HEK293T (cell line): ENCODE measurements around the gene WDR1.
A peak's percentile ranks its signal among the peaks of the same experiment; 100 is the strongest.

Experiments used
- CTCF ChIA-PET: fragments of 350-600 bp; formaldehyde crosslinking; extraction: SDS; loops from one replicate; lab custom pipeline; 2021; ENCODE audit warnings: antibody characterized with exemption, inconsistent platforms; lab: Yijun Ruan, JAX
- POLR2A ChIA-PET: fragments of 350-600 bp; formaldehyde crosslinking; extraction: SDS; loops from one replicate; lab custom pipeline; 2020; ENCODE audit warnings: antibody characterized with exemption, inconsistent platforms; lab: Yijun Ruan, JAX
- DNase-seq: peaks from one replicate; pipeline ENCODE4 v3.0.0; 2012; ENCODE audit warnings: mixed read lengths; ENCODE audit errors: extremely low spot score
- ARNT ChIP-seq: fragments of 450-650 bp; IDR thresholded peaks from 2 replicates; pipeline ENCODE4 v1.6.1; 2017; ENCODE audit warnings: mild to moderate bottlenecking
- BHLHE40 ChIP-seq: fragments of 450-650 bp; IDR thresholded peaks from 2 replicates; pipeline ENCODE4 v1.6.1; 2016; ENCODE audit warnings: mild to moderate bottlenecking, moderate library complexity, borderline replicate concordance
- CTBP1 ChIP-seq: fragments of 450-650 bp; IDR thresholded peaks from 2 replicates; pipeline ENCODE4 v1.6.1; 2016; ENCODE audit warnings: borderline replicate concordance
- ELF4 ChIP-seq: fragments of 450-650 bp; IDR thresholded peaks from 2 replicates; pipeline ENCODE4 v1.6.1; 2017; ENCODE audit warnings: antibody characterized with exemption
- FOXA1 ChIP-seq: fragments of 450-650 bp; IDR thresholded peaks from 2 replicates; pipeline ENCODE4 v1.6.1; 2016; ENCODE audit warnings: mild to moderate bottlenecking
- FOXK2 ChIP-seq: fragments of 450-650 bp; IDR thresholded peaks from 2 replicates; pipeline ENCODE4 v1.6.1; 2016; ENCODE audit warnings: mild to moderate bottlenecking
- FOXM1 ChIP-seq: fragments of 450-650 bp; IDR thresholded peaks from 2 replicates; pipeline ENCODE4 v1.6.1; 2017; ENCODE audit warnings: mild to moderate bottlenecking, borderline replicate concordance
- HDGF ChIP-seq: fragments of 450-650 bp; IDR thresholded peaks from 2 replicates; pipeline ENCODE4 v1.6.1; 2017; ENCODE audit warnings: antibody characterized with exemption, borderline replicate concordance
- L3MBTL2 ChIP-seq: fragments of 450-650 bp; conservative IDR thresholded peaks from 2 replicates; pipeline ENCODE4 v1.6.1; 2016; ENCODE audit warnings: mild to moderate bottlenecking
- LEF1 ChIP-seq: fragments of 450-650 bp; IDR thresholded peaks from 2 replicates; pipeline ENCODE4 v1.6.1; 2017; ENCODE audit warnings: mild to moderate bottlenecking, borderline replicate concordance
- NFRKB ChIP-seq: fragments of 450-650 bp; IDR thresholded peaks from 2 replicates; pipeline ENCODE4 v1.6.1; 2016; ENCODE audit warnings: mild to moderate bottlenecking, moderate library complexity
- PKNOX1 ChIP-seq: fragments of 450-650 bp; IDR thresholded peaks from 2 replicates; pipeline ENCODE4 v1.6.1; 2016
- SP1 ChIP-seq: fragments of 450-650 bp; IDR thresholded peaks from 2 replicates; pipeline ENCODE4 v1.6.1; 2017
- SUZ12 ChIP-seq: fragments of 450-650 bp; IDR thresholded peaks from 2 replicates; pipeline ENCODE4 v1.6.1; 2016; ENCODE audit warnings: mild to moderate bottlenecking
- TARDBP ChIP-seq: fragments of 450-650 bp; IDR thresholded peaks from 2 replicates; pipeline ENCODE4 v1.6.1; 2016
- ZNF384 ChIP-seq: fragments of 450-650 bp; IDR thresholded peaks from 2 replicates; pipeline ENCODE4 v1.6.1; 2016

The WDR1 gene

DNA sequence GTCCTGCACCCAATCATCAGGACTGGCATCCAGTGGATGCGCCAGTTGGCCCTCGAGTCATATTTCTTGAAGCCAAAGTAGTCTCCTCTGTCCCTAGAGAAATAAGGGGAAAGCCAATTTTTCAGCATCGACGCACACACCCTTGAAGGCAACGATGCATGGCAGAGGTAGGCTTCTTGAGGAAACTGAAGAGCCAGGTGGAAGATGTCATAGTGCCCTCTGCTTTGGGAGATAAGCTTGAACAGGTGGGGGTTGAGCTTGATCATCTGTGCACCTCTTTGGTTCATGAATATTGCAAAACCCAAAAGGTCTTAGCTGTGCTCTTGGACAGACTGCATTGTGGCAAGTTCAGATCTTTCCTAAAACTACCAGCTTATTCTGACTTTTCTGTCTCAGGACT is 34.6 kb upstream of the WDR1 start:
- CTCF ChIA-PET = no interaction called here
- no peak for DNase-seq
- TF ChIP-seq TARDBP (no peak), BHLHE40 (no peak), NFRKB (no peak), ZNF384 (no peak), LEF1 (no peak), PKNOX1 (no peak), FOXA1 (no peak), SP1 (no peak), CTBP1 (no peak), HDGF (no peak), SUZ12 (no peak), FOXK2 (no peak), L3MBTL2 (no peak), FOXM1 (no peak), ELF4 (no peak)
- POLR2A ChIA-PET = no interaction called here

DNA sequence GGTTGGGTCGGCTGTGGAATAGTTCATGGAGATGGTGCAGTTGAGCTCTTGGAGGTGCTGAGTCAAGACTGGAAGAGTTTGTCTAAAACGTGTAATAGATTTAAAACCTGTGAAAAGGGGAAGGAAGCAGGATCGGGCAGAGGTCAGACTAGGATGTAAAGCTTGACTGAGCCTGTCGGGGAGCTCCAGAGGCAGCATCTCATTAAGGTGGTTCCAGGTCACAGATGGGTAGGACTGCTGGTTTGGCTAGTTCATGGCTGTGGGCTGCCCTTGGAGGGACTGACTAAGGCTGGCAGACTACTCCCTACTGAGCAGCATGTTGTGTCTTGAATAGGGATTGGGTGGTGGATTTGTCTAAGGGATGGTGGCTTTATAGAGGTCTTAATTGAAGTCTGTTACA is 28.4 kb upstream of the WDR1 start:
- TF ChIP-seq FOXA1 (no peak), HDGF (no peak), BHLHE40 (no peak), NFRKB (no peak), TARDBP (no peak), SP1 (no peak), PKNOX1 (no peak), ARNT (no peak), SUZ12 (no peak), ZNF384 (no peak), FOXK2 (no peak), L3MBTL2 (no peak), FOXM1 (no peak)
- no peak for DNase-seq
- POLR2A ChIA-PET = no interaction called here
- CTCF ChIA-PET = no interaction called here

DNA sequence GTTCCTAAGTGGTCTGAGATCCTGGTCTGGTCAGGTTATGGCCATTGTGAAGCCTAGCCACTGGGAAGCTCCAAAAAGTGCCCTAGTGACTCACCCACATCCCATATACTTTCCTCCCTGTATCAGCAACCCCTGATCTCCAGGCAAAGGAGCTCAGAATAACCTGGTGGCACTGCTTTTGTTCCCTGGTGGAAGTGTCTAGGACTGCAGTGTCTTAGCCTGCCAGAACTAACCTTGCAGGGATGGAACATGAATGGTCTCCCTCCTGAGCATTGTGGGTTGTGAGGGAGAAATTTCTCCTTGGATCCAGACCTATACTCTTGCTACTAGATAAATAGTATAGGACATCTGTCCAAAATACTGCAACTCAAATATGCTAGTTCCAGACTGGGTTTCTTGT is 27.9 kb upstream of the WDR1 start:
- ChIA-PET POLR2A (interaction anchor here (1.7 kb wide), 1 partner anchor 27 kb away, joined by 5 read pairs; the partner anchor contains the start of gene WDR1), CTCF (interaction anchor here (0.6 to 0.9 kb wide), 2 partner anchors 24 to 405 kb away, joined by 3 read pairs; no protein-coding TSS in a partner anchor)
- no peak for DNase-seq
- TF ChIP-seq ELF4 (no peak), SUZ12 (no peak), LEF1 (no peak), L3MBTL2 (no peak), BHLHE40 (no peak), ZNF384 (no peak), SP1 (no peak), NFRKB (no peak), PKNOX1 (no peak), FOXM1 (no peak), FOXA1 (no peak), TARDBP (no peak), FOXK2 (no peak), ARNT (no peak), HDGF (no peak), CTBP1 (no peak)

GRCh38 chr4:10143171-10143570 is 26.6 kb upstream of the WDR1 start:
- ChIA-PET POLR2A (interaction anchor here (1.7 kb wide), 1 partner anchor 26 kb away, joined by 5 read pairs; the partner anchor contains the start of gene WDR1), CTCF (no interaction called here)

DNA sequence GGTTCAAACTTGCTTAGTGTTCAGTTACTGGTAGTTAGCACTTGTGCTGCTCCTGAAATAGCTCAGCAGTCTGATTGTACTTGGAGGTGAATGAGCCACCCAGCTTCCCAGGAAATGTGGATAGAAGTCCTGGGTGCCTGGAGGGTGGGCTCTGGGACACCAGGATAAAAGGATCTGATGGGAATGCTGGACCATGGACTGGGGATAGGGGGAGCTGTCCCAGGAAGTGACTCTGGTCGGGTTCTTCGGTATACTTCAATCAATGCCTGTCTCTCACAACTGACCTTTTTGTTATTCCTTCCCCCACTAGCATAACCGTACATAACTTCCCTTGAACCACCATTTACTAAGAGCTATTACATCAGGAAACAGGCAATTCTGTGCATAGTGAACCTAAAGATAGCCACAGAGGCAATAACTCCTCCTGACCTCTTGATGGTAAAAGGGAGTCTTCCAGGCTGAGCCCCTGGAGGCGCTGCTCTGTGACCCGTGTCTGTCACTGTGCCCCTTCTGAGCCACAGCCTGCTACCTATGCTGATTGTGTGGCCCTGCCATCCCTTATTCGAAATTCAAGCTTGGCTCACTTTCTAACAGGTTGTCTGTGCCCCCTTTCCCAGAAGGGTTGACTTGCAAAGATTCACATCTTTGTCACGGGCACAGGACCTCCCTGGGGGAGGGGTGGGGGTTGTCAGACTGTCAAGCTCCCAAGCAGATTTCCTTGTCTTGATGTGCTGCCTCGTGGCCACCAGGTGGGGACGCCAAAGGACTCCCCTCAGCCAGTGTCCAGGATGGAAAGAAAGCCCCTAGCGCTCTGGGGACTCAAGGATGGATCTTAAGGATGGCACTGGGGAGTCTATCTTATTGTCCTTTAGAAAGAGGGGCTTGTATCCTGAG is 24.5 kb upstream of the WDR1 start:
- POLR2A ChIA-PET = interaction anchor here (1.1 kb wide), 1 partner anchor 26 kb away, joined by 3 read pairs; no protein-coding TSS in a partner anchor
- TF ChIP-seq LEF1 (no peak), FOXA1 (no peak), ELF4 (no peak), BHLHE40 (no peak), SP1 (no peak), ARNT (no peak), PKNOX1 (no peak), L3MBTL2 (no peak), SUZ12 (no peak), TARDBP (no peak), HDGF (no peak), FOXK2 (no peak), FOXM1 (no peak), ZNF384 (no peak), CTBP1 (no peak), NFRKB (no peak)
- CTCF ChIA-PET = no interaction called here
- peak; percentile 15 for DNase-seq

More at GRCh38 chr4:10143171-10143570, 26.6 kb upstream of the WDR1 start:
- no peak for TF ChIP-seq LEF1
- DNase-seq = no peak
